Measurements from ENCODE around the gene STRN3.

DNA sequence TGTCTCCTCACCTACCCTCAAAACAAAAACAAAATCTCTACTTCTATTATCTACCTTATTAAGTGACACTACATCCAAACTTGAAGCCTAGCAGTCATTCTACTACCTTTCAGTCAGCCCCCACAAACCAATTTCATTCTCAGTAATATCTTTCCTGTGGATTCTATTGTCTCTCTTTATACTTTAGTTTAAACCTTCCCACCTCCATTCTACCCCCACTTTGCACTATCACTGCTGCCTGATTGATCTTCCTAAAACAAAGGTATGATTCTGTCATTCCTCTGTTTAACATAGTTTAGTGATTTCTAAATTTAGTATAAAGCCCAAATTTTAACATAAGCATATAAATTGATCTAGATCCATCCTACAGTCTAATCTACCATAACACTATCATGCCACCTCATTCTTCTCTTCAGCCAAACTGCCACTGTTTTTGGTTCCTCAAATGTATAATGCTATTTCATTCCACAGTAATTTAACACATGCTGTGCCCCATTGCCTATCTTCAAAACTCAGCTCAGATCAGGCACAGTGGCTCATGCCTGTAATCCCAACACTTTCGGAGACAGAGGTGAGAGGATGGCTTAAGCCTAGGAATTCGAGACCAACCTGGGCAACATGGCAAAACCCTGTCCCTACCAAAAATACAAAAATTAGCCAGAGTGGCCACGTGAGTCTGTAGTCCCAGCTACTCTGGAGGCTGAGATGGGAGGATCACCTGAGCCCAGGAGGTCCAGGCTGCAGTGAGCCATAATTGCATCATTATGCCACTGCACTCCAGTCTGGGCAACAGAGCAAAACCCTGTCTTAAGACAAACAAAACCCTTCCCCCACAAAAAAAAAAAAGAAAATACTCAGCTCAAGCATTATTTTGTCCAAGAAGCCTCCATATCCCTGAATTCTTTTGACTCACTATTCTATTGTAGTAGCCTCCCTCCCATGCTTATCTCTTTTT lies 3.1 kb upstream of the STRN3 start:
- TF ChIP-seq CTCF (conservative IDR thresholded peaks at IDR 0.05; ENCODE audit: low read length) (no peak), EZH2phosphoT487 (IDR thresholded peaks at IDR 0.05; ENCODE audit: borderline replicate concordance, low read depth, low read length) (no peak)

All from OCI-LY7 (cell line).